NCI-H1417 treated with DMSO at 0.1 percent for 48 hours (cell line): ENCODE measurements around the gene CTAGE1.
"Not testable (repeated sequence)": the region's sequence is repeated elsewhere in the genome, so short reads cannot be mapped to it uniquely, and the experiment has no call there.

Experiments
- DNase-seq: peaks from one replicate; lab custom pipeline; 2025; lab: John Stamatoyannopoulos, UW

The CTAGE1 gene, protein sequence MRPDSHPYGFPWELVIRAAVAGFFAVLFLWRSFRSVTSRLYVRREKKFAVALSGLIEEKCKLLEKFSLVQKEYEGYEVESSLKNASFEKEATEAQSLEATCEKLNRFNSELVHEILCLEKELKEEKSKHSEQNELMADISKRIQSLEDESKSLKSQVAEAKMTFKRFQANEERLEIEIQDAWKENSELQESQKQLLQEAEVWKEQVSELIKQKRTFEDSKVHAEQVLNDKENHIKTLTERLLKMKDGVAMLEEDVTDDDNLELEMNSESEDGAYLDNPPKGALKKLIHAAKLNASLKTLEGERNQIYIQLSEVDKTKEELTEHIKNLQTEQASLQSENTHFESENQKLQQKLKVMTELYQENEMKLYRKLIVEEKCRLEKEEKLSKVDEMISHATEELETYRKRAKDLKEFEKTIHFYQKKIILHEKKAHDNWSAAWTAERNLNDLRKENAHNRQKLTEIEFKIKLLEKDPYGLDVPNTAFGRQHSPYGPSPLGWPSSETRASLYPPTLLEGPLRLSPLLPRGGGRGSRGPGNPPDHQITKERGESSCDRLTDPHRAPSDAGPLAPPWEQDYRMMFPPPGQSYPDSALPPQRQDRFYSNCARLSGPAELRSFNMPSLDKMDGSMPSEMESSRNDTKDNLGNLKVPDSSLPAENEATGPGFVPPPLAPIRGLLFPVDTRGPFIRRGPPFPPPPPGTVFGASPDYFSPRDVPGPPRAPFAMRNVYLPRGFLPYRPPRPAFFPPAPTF

DNA sequence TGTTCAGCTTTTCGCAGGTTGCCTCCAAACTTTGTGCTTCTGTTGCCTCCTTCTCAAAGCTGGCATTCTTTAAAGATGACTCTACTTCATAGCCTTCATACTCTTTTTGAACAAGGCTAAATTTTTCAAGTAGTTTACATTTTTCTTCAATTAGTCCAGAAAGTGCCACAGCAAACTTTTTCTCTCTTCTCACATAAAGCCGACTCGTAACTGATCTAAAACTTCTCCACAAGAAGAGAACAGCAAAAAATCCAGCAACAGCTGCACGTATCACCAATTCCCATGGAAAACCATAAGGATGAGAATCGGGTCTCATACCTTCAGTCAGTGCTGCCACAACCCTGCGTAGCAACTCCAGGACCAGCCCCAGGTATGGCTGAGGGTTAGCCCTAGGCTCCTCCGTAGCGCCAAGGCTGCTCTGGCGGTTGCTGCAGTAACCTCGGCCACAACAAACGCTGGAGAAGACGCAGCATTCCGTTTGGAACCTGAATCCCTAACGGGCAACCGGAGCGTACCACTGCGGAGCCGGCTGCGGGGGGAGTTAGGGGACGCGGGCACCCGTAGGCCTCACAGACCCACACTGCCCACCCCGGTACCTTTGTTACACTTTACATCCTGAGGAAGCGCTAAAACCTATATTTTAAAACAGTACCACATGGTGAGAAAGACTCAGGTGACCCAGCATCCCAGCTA is at the start of gene CTAGE1:
CTAGE1 (minus strand) TSS at position 420 of the 693 bp plus-strand sequence; CDS start at position 316, 104 bp downstream.
- DNase-seq = no peak

DNA sequence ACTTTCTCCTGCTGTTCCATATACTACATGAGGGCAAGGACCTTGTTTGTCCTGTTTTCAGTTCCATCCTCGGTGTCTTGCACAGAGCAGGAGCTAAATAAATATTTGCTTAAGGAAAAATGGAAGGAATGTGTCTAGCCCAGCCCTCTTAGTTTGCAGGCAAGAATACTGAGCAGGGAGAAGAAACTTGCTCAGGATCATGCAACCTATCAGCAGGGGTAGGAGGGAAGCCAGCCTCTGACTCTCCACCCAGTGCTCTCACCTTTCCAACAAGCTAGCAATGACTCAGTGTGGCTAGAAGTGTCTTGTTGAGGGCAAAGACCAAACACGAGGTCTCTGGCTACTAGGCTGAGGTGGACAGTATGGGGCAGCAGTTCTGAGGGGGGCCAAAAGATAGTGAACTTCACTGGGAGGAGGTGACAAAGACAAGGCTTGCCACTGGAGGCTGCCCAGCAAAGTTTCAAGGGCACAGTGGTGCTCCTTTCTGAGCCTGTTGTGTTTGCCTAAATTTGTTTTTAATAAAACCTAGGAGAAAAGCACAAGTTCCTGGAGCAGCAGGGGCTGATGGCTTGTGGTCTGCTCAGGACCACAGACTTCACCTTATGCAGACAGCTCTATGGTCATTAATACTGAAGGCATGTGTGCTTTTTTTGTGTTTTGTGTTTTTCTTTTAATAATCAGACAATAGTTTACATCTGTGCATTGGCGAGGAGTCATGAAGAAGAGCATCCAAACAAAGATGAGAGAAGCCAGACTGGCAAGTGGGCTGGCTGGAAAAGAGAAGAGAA is 49.1 kb upstream of the CTAGE1 start:
- no peak for DNase-seq

DNA sequence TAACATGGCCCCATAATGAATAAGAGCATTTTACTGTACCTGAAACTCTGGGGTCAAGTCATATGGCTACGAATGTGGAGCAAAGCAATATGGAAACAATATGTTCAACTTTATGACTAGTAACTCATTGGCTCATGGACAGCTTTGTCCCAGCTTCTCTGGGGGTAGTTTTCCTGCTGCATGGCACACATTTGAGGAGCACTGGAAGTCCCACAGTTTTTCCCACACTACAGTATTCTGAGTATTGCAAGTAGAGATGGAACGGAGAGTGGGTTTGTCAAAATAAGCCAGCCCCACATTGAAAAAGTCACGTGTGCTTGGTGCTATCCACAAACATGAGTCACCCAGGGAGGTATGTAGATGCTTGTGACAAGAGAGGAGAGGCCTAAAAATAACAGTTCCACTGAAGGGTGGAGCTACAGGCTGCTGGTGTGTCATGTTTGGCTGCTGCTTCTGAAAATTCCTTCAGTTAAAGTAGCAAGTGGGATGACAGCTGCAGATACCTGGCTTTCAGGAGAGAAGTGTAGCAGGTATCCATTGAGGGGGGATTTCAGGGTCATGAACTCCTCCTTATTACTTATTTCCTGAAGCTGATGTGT is 48.2 kb upstream of the CTAGE1 start:
- no peak for DNase-seq

DNA sequence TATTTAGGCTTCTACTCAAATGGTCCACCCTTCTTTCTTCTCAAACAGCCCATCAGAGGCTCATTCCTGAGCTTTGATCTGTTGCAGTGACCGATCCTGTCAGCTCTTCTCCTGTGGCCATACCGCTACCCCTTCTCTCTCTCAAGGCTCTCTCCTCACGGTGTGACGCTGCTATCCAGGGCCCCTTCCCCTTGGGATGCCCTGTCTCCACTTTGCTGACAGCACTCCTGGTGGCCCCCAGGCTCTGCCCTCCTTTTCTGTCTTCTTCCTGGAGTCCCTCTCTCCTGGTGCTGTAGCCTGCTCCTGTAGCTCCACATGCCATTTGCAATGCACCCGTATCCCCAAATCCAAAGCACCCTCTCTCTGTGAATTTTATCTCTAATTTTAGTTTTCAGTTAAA is 45.4 kb upstream of the CTAGE1 start:
- DNase-seq = no peak

DNA sequence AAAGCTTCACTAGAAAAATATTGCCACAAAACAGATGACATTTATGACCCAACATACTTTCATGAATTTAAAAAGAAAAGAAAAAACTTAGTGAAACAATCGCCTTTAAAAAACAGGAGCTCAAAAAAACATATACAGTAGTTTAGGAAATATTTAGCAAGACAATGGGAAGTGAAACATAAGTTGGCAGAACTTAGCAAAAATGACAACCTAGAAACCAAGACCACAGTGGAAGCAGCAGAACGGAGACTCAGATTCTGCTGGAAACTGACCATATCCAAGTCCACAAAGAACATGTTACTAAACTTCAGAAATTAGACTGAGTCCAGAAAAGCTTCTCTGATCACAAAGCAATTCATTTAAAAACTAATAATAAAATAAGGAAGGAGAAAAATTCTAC is 41.8 kb upstream of the CTAGE1 start:
- no peak for DNase-seq

DNA sequence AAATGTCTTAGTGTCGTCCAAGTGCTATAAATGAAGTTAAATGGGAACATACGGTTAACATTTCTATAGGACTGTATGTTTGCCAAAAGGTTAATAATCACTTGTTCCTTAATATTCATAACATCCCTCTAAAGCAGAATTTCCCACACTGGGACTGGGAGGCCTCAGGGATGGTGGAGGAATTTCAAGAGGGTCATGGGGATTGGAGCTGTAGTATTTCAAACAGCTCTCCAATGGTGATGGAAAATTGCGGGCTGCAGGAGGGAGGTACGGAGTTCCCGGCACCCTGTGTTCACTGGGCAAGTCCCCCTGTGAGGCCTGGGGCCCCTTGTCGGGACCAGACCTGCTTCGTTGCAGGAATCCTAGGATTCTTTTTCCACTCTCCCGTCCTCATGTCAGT is 39.8 kb upstream of the CTAGE1 start:
- no peak for DNase-seq

GRCh38 chr18:22456547-22456946 is 38.8 kb upstream of the CTAGE1 start:
- no peak for DNase-seq

DNA sequence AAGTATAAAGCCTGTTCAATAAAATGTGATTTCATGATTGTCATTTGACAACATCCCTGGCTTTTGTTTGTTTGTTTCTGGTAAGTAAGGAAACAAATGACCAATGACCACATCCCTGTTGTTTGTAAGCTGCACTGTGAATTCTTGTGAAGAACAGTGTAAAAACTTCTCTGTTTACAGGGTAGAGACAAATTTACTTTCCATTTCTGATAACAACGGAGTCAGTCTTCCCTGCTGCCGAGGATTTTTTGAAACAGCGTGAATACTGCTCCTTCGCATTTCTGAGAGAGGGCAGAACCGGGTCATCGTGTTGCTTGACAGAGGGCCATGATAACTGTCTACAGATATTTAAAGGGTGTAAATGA is 38.4 kb upstream of the CTAGE1 start:
- no peak for DNase-seq

DNA sequence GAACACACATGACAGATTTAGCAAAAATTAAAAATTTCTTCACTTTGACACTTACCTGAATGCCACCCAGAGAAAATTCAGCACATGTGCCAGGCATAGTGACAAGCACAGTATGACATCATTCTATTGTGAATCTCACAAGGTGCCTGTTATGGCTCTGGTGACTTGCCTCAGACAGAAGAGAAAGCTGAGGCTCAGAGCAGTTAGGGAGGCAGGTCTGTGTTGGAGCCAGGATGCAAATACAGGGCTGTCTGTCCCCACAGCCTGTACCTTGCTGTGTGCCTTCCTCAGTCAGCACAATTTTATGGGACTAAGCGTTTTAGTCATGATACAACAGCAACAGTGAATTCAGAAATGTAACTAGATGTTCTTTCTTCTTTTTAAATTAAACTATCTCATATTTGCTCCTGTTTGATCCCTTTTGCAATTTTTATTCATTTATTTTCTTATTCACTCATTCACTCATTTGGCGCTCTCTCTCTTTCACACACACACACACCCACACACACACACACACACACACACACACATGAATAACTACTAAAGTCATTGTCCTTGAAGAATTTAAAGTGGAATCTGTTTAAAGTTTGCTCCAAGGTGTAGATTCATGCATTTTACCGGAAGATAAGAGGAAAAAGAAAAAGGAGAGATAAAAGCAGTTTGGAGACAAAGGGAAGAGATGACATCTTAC is 37.9 kb upstream of the CTAGE1 start:
- DNase-seq = no peak

GRCh38 chr18:22453315-22453714 is 35.6 kb upstream of the CTAGE1 start:
- no peak for DNase-seq

DNA sequence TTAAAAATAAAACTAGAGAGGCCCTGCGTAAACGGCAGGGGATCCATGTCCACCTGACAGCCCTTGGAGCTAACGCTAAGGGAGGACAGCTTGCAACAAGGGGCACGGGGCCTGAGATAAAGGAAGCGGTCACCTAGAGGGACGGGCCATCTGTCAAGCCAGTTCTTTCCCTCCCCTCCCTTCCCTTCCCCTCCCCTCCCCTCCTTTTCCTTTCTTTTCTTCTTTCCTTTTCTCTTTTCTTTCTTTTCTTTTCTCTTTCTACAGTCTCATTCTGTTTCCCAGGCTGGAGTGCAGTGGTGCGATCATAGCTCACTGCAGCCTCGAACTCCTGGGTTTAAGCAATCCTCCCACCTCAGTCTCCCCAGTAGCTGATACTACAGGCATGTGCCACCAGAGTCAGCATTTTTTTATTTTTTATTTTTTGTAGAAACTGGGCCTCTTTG is 34.5 kb upstream of the CTAGE1 start:
- no peak for DNase-seq

GRCh38 chr18:22451796-22452195 is 34.1 kb upstream of the CTAGE1 start:
- no peak for DNase-seq

DNA sequence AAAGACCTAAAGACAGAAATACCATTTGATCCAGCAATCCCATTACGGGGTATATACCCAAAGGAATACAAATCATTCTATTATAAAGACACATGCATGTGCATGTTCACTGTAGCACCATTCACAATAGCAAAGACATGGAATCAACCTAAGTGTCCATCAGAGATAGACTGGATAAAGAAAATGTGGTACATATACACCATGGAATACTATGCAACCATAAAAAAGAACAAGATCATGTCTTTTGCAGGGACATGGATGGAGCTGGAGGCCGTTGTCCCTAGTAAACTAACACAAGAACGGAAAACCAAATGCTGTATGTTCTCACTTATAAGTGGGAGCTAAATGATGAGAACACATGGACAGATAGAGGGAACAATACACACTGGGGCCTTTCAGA is 33.1 kb upstream of the CTAGE1 start:
- not testable (repeated sequence) for DNase-seq

- DNase-seq = not testable (repeated sequence)
These were observed 32.6 kb upstream of the CTAGE1 start for GRCh38 chr18:22450318-22450717.

DNA sequence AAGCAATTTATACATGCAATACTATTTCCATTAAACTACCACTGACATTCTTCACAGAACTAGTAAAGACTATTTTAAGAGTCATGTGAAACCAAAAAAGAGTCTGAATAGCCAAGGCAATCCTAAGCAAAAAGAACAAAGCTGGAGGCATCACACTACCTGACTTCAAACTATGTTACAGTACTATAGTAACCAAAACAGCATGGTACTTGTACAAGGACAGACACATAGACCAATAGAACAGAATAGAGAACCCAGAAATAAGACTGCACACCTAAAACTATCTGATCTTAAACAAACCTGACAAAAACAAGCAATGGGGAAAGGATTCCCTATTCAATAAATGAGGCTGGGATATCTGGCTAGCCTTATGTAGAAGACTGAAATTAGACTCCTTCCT is 32.0 kb upstream of the CTAGE1 start:
- DNase-seq = not testable (repeated sequence)

DNA sequence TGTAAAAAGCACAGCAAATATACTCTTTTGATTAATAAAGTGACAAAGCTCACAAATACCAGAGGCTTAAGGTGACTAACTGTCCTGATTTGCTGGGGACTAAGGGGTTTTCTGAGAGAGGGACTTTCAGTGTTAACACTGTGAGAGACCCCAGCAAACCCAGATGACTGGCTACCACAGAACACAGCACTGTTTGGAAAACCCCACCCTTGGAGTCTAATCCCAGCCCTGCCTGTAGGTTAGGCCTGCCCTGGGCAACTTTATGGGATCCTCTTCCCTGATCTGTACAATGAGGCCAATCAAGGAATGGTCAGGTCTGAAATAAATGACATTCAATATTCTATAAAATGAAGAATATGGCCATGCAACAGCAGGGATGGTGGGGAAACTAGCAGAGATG is 30.5 kb upstream of the CTAGE1 start:
- no peak for DNase-seq

- no peak for DNase-seq
These were observed 30.1 kb upstream of the CTAGE1 start for GRCh38 chr18:22447792-22448191.

- DNase-seq = no peak
These were observed 29.2 kb upstream of the CTAGE1 start for GRCh38 chr18:22446911-22447310.

DNA sequence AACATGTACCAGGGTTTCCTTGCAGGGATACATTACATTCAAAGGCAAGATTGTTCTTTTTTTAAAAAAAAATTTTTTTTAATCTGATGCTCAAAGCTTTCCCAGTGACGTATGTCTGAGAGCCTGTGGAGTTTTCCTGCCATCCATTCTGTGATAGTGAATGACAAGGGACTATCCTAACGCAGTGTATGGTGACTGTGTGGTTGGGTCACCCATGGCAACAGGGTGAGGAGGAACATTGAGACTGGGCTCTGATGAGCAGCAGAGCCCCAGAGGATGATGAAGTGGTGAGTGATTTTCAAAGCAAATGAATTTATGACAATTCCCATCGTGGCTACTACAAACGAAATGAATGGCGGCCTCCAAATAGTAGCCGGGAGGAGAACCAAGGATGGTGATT is 28.6 kb upstream of the CTAGE1 start:
- no peak for DNase-seq

GRCh38 chr18:22441638-22442037 is 23.9 kb upstream of the CTAGE1 start:
- DNase-seq = no peak

DNA sequence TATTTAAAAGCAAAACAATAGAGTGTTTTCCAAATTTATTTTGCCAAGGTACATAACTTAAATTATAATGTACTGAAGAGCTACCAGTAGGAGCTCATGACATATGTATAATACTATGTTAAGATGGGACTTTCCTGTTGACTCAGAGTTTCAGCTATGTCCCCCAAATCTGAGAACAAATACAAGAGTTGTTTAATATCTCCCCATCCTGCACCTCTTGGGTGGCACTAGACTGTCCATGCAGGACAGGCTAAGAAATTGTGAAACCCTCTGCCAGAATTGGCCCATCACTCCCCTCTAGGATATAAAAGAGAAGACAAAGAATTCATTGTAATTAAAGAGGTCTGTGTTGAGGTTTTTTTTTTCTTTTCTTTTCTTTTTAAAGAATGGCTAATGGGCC is 21.7 kb upstream of the CTAGE1 start:
- DNase-seq = no peak
